Measurements from ENCODE around the gene PRPF40A.
A peak's percentile ranks its signal among the peaks of the same experiment; 100 is the strongest.

The PRPF40A gene

DNA sequence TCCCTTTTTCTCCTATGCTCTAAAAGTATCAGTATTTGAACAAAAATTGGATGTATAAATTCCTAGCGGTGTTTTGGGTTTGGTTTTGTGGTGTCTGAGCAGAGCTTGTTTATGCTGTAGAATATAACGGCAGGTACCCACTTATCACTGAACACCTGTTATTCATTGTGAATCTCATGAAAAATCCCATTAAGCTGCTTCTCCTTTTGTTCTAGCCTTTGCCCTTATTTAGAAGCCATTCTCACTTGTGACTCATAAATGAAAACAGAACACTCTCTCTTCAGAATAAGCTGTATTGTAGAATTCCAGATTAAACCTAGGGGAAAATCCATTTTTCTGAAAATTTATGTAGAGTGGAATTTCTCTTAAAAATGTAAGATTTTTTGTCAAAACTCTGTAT is 104.0 kb downstream of the PRPF40A start:
- peak; percentile 31 for DNase-seq

DNA sequence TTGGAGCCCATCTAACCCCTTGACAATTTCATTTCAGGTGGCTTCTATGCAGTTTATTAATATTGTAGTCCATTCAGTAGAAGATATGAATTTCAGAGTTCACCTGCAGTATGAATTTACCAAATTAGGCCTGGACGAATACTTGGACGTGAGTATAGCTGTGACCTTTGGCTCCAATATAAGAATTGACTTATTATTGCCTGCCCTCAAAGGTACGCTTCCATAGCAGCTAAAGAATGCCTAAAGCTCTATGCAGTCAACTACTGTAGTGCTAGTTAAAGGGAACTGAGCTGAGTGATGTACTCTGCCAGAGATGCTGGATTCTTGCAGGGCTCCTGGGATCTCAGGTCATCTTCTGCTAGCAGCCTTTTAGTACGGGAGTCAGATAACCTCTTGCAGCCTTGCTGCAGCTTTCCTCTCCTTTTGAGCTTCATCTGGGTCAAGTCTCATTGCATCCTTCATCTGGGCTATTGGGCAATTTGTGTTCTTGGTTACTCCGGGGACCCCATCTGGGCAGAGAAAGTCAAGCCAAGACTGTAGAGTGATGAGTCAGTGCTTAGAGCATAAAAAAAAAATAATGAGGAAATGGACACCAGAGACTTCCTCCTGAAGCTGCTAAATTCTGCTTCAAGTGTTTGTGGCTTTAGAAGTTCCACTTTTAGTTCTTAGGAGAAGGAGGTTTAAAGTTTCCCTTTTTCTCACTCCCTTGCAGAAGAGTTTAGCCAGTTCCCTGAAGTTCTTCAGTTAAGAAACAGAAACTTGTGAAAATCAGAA is 105.6 kb downstream of the PRPF40A start:
- peak; percentile 83 for DNase-seq

DNA sequence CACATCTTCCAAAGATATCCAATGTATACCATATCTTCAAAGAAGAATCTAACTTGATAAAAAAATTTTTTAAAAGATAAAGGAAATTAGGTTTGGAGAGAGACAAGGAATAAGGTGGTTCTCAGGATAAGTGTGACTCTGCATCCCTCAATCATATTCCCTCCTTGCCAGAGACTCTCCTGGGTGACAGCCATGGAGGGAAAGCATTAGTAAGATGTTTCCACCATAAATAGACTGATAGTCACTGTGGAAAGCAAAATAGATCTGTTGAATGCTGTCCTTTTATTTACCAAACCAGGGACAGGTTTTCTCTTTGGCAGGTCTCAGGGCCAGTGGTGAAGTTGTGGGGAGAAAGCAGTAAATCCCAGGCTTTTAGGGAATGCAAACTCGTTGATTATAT is 107.6 kb downstream of the PRPF40A start:
- DNase-seq = no peak

DNA sequence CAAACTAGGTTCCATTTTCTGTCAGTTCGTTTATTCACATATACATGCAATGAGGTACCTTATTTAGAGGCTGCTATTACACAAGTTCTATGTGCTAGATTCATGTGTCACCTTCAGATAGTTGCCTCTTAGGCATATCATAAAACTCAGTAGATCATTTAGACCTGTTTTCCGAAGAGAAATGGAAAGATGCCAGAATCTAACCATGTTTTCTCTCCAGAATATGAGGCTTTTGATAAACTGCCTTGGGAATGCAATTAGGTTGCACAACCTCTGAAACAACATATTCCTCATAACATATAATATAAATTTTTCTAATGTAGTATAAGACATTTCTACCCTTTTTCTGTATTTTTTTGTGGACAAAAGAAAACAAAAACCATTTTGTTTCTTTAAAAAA is 108.1 kb downstream of the PRPF40A start:
- DNase-seq = no peak

DNA sequence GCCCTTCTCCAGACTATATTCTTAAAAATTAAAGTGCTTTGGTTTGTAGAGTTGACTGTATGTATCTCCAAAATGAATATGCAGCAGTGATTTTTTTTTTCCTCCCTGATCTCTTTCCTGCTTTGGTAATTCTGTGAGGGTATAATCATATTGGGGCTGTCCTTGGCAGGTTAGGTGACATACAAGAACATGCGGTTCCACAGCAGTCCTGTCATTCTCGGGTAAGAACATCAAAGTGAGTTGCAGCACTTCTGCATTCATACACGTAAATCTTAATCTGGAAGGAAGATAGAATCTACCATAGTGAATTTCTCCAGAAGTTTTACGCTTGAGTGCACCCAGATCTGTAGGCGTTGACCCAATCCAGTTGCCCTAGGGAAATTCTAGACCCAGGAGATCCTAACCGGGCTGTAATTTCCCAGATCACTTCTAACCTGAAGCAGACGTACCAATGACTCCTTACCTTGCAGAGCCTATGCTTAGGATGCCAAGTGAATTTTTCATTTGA is 109.4 kb downstream of the PRPF40A start:
- no peak for DNase-seq

DNA sequence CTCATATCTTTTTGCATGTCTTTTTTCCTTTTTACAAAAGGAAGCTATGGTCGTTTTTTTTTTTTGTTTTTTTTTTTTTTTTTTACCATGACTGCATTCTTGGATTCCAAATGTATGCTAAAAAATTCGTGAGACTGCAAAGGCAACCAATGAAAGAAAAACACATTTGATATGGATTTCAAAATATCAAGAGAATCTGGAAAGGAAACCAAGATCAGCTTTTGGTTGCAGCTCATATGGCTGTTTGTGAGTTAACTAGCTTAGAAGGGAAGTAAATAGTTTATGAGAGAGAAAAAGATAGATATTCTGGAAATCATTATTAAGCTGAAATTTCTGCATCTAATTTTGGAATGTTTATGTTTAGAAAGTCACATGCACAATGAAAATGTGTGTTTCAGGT is 110.3 kb downstream of the PRPF40A start:
- no peak for DNase-seq

DNA sequence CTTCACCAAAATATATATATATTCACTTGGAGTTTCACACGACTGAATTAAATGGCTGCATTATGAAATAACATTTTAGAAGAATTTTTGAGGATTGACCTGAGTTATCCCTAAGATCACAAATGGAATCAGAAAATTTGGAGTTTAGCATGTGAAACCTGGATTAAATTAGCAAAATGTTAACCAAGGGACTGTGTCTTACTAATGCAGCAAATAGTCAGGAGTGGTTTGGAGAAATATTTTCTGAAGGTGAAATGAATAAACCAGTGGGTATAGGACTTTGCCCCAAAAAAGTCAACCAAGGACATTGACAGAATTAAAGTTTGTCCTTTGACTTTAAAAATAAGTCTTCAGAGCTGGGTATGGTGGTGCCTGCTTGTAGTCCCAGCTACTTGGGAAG is 111.2 kb downstream of the PRPF40A start:
- DNase-seq = peak; percentile 52

DNA sequence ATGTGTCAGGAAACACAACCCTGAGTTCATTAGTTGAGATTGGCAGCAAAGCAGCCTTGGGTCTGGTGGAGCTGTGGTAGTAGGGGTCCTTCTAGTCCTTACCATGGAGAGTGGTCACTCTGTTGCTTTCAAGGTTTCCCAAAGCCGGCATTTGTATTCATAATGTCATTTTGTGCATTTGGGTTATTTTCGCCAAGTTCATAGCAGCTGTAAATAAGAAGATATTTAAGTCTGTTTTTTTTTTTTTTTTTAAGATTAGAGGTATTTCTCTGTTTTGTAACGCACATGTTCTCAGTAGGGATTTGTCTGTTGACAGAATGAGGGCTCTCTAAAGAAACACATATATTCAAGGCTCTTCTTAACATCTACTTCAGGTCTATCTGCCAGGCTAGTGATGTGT is 114.1 kb downstream of the PRPF40A start:
- DNase-seq = no peak

DNA sequence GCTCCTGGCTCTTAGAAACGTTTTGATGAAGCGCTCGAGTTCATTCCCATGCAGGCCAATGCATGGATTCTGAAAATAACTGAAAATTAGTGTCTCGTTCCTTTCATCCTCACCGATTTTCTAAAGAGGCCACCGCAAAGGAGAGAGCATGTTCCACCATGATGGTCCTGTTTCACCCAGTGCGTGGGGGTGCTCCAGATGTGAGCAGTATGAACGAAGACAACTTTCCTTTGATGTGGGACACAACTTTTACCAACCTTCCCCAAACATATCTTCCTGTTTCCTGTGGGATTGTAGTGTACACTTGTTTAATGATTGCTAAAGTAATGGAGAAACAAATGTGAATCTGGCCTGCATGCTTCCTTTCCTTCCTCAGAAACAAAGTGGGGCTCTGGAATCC is 114.5 kb downstream of the PRPF40A start:
- DNase-seq = no peak

Data from fibroblast of skin of right quadriceps (primary cell).